UCSD-AML1 (cell line): ENCODE results near the gene PTPRK.

ENCODE experiments used
- DNase-seq: peaks from one replicate; lab custom pipeline; 2025; ENCODE audit not compliant: unreplicated experiment; lab: John Stamatoyannopoulos, UW

The PTPRK gene

GRCh38 chr6:128206610-128207426, 313.6 kb downstream of the PTPRK start:
- no peak for DNase-seq

GRCh38 chr6:128204616-128205015, 315.8 kb downstream of the PTPRK start:
- no peak for DNase-seq

DNA sequence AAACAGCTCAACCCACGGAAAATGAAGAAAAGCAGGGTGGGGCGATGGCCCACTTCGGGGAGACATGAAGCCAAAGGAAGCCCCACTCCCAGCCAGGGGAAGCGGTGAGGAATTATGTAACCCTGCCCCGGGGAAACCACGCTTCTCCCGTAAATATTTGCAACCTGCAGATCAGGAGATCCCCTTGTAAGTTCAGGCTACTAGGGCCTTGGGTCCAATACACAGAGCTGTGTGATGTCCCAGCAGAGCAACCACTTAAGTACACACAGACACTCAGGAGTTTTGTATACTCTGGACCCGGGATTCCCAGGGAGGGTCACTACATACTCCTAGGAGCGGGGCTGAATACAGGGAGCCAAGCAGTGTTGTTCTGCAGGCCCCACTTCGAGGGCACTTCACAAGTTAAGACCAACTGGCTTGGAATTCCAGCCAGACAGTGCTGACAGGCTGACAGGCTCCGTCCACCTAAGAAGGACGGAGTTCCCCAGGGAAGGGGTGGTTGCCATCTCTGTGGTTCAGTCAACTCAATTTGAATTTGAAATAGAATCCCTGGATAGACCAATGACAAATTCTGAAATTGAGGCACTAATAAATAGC, 318.1 kb downstream of the PTPRK start:
- DNase-seq = no peak

GRCh38 chr6:128200789-128201188, 319.6 kb downstream of the PTPRK start:
- DNase-seq = no peak

DNA sequence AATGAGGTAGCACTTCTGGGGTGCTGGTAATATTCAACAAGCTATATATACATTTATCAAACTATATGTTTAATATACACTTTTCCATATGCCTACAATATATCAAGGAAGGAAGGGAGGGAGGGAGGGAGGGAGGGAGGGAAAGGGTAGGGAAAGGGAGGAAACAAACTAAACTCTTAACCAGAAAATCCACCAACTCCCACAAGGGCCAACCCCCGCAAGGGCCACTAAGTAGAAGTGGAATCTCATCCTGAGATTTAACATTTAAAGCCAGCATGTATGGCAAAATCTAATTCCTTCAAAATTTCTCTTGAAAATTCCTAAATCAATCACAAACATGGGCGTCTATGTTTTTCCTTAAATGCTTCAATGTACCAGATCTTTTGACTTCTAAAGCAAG, 320.9 kb downstream of the PTPRK start:
- DNase-seq = no peak

- no peak for DNase-seq
Observed at GRCh38 chr6:128192972-128193371, 327.4 kb downstream of the PTPRK start.

GRCh38 chr6:128188678-128189077, 331.7 kb downstream of the PTPRK start:
- no peak for DNase-seq

GRCh38 chr6:128186729-128187128, 333.7 kb downstream of the PTPRK start:
- no peak for DNase-seq

GRCh38 chr6:128179876-128180438, 340.4 kb downstream of the PTPRK start:
- DNase-seq = no peak

- no peak for DNase-seq
Observed at GRCh38 chr6:128174724-128175123, 345.7 kb downstream of the PTPRK start.

DNA sequence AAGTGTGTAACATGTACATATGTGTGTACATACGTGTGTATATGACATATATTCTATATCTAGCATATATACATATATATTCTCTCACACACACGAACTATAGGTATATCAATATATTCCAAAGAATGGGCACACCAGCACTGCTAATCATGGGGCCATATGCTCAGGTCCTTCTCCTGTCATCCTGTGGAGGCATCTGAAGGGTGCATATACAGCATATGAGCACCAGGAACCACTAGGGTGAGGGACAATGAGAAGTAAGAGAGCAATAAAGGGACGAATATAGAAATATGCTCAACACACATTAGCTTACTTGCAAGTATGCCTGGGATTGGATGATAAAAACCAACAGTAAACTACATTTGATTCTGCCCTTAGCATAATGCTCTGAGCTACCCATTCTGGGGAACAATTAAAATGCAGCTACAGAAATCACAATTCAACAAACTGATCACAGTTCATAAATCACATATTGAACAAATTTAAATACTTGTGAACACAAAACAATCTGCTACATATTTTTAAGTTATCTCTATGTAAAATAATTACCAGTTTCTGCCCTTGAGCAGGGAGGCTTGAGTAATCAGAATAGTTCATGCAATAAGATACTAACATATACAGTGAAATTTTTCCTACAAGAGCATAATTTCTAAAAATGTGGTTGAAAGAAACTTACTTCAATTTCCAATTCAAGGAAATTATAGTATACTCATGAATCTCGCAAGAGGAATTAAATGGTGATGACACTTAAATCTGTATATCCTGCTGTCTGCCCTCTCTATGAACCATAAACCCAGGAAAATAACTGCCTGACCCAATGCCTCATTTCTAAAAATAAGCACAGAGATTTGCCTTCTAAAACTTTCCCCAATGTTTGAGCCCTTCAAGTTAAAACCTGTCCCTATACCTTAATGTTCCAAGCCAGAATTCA, 347.4 kb downstream of the PTPRK start:
- DNase-seq = no peak

DNA sequence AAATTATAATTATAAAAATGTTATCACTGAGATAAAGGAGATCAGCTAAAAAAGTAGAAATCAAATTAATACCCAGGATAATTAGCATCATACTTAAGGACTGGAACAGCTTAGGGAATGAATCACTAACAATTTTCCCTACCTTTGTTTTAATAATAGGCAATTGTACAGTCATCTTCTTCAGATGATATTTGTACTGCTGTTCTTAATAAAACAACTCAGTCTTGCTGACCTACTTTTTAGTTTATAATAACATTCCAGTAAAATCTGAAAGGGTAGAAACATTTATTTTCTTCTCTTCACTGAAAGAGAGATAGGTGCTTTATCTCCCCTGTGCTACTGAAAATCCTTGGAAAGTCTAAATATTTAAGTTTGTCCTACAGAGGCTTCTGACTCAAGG, 348.3 kb downstream of the PTPRK start:
- DNase-seq = no peak

- DNase-seq = no peak
Observed at GRCh38 chr6:128171182-128171581, 349.2 kb downstream of the PTPRK start.

- DNase-seq = no peak
Observed at GRCh38 chr6:128168244-128168643, 352.2 kb downstream of the PTPRK start.

DNA sequence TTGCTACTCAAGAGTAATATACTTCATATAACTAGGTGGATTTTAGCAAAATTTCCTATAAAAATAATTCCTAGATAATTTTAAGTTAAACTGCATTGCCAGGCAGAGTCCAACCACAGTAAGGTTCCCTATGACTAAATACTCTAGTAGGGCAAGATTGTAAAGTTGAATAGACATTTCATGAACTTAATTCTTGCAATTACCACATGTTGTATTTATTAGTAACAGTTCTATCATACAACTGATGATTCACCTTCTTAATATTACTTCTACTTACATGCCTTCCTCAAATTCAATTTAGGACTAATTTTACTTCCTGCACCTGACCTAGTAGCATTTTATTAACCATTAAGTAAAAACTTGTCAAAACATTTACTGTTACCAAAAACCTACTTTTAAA, 352.8 kb downstream of the PTPRK start:
- no peak for DNase-seq

- DNase-seq = no peak
Observed at GRCh38 chr6:128164254-128164653, 356.1 kb downstream of the PTPRK start.

DNA sequence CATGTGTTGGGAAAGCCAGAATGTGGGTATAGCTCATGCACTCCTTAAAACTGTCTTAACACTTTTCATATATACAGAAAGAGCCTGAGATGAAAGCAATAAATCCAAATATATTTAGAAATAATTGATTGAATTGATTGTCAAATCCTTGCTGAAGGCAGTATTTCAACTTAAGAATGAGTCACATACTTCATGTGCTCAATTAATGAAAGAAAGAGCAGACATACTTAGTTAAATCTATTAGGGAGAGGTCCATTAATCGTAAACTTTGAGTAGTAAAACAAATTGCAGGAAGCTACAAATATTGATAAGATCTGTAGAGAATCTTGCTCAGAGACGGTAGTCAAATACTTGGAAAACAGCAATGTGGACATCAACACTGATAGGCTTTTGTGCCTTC, 358.0 kb downstream of the PTPRK start:
- DNase-seq = no peak

GRCh38 chr6:128161839-128162238, 358.6 kb downstream of the PTPRK start:
- no peak for DNase-seq

- no peak for DNase-seq
Observed at GRCh38 chr6:128161263-128161662, 359.1 kb downstream of the PTPRK start.

DNA sequence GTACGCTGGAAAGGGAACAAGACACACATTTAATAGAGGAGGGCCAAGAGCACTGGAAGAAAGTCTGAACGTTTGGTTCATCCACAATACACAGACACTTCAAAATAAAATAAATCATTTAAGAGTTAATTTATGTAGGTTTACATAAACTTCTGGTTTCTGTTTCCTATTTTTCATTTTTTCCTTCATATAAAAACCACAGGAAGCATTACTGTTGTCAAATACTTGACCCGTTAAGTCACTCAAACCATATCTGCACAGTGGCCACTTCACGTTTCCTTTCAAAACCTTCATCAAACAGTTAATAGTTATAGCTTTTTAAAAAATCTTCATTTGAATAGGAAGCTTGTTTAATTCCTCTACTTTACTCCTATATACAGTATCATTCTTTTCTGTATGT, 361.9 kb downstream of the PTPRK start:
- DNase-seq = no peak
